HepG2 (cell line): Measurements from ENCODE around the gene SNED1. TPM values are rescaled to one million over a fixed set of nuclear protein-coding genes. Genes with fewer than 3 reads are reported as not detected.

ENCODE experiments used
- ARNT ChIP-seq: fragments of 450-650 bp; IDR thresholded peaks from 2 replicates; pipeline ENCODE4 v1.6.1; 2017
- BHLHE40 ChIP-seq: IDR thresholded peaks from 2 replicates; pipeline ENCODE4 v1.6.1; 2011; ENCODE audit warnings: low read length, improper control_type of control experiment
- EED ChIP-seq: sonication (generic); formaldehyde crosslinking; IDR thresholded peaks from 2 replicates; pipeline ENCODE4 v1.5.0; 2020; ENCODE audit warnings: mild to moderate bottlenecking, missing genetic modification reagents
- GATA4 ChIP-seq: sonication (generic); IDR thresholded peaks from 2 replicates; pipeline ENCODE4 v1.6.1; 2016; ENCODE audit warnings: antibody characterized with exemption, low read depth, borderline replicate concordance
- NFIB ChIP-seq: sonication (generic); formaldehyde crosslinking; IDR thresholded peaks from 2 replicates; pipeline ENCODE4 v1.9.0; 2021; ENCODE audit warnings: missing genetic modification reagents, mild to moderate bottlenecking, borderline replicate concordance
- RARG ChIP-seq: sonication (generic); formaldehyde crosslinking; IDR thresholded peaks from 2 replicates; pipeline ENCODE4 v1.4.0; 2020; ENCODE audit warnings: low read depth, mild to moderate bottlenecking, missing genetic modification reagents
- SKI ChIP-seq: fragments of 450-650 bp; IDR thresholded peaks from one replicate; pipeline ENCODE4 v1.6.1; 2018; ENCODE audit warnings: mild to moderate bottlenecking; ENCODE audit not compliant: partially characterized antibody
- SRY ChIP-seq: sonication (generic); formaldehyde crosslinking; IDR thresholded peaks from 2 replicates; pipeline ENCODE4 v1.8.0; 2022; ENCODE audit warnings: mild to moderate bottlenecking, missing genetic modification reagents
- ZBTB10 ChIP-seq: sonication (generic); formaldehyde crosslinking; IDR thresholded peaks from 2 replicates; pipeline ENCODE4 v1.4.0; 2020; ENCODE audit warnings: missing genetic modification reagents, borderline replicate concordance
- ZC3H4 ChIP-seq: sonication (generic); formaldehyde crosslinking; IDR thresholded peaks from 2 replicates; pipeline ENCODE4 v1.4.0; 2020; ENCODE audit warnings: missing genetic modification reagents, borderline replicate concordance
- ZFAT ChIP-seq: sonication (generic); formaldehyde crosslinking; conservative IDR thresholded peaks from 2 replicates; pipeline ENCODE4 v1.8.1; 2023; ENCODE audit warnings: missing genetic modification reagents, inconsistent platforms
- ZIK1 ChIP-seq: sonication (generic); formaldehyde crosslinking; IDR thresholded peaks from 2 replicates; pipeline ENCODE4 v1.5.0; 2020; ENCODE audit warnings: mild to moderate bottlenecking, low read depth, missing genetic modification reagents, borderline replicate concordance
- ZNF407 ChIP-seq: sonication (generic); formaldehyde crosslinking; IDR thresholded peaks from one replicate; pipeline ENCODE4 v1.5.1; 2020; ENCODE audit warnings: mild to moderate bottlenecking, missing genetic modification reagents; ENCODE audit errors: not compliant biosample characterization
- ZNF446 ChIP-seq: sonication (generic); formaldehyde crosslinking; IDR thresholded peaks from 2 replicates; pipeline ENCODE4 v1.5.0; 2020; ENCODE audit warnings: mild to moderate bottlenecking, missing genetic modification reagents
- ZNF7 ChIP-seq: IDR thresholded peaks from 2 replicates; pipeline ENCODE4 v1.6.1; 2016; ENCODE audit warnings: missing biosample characterization, missing genetic modification reagents
- ZNF777 ChIP-seq: sonication (generic); formaldehyde crosslinking; IDR thresholded peaks from 2 replicates; pipeline ENCODE4 v1.4.0; 2020; ENCODE audit warnings: missing genetic modification reagents
- ZSCAN9 ChIP-seq: IDR thresholded peaks from 2 replicates; pipeline ENCODE4 v1.6.1; 2016; ENCODE audit warnings: borderline replicate concordance
- polyA plus RNA-seq, 8 experiments: library from polyadenylated mRNA; depleted of rRNA in 3 of 8; stranded (reverse) in 7 of 8; unstranded in 1 of 8; fragments of >200 nt; fragmentation: Illumina TruSeq in 4 of 8; extraction: Trizol in 4 of 8; gene quantifications; 2 replicates each; pipeline versions ENCODE4 v1.2.1 to v1.2.3, GENCODE V29; 2011 to 2016; ENCODE audit warnings: low read depth in 4 of 8, missing spikeins in 1 of 8, mixed read lengths in 1 of 8; ENCODE audit not compliant: insufficient read depth in 1 of 8
- total RNA-seq, 5 experiments: library from RNA; depleted of rRNA; stranded (reverse); fragments of >200 nt; fragmentation: Illumina TruSeq; extraction: Trizol; gene quantifications; 2 replicates each; pipeline ENCODE4 v1.2.3, GENCODE V29; 2016; ENCODE audit warnings: low read depth in 1 of 5
- TF ChIP-seq, protein P1 (sequence below): sonication (generic); formaldehyde crosslinking; conservative IDR thresholded peaks from 2 replicates; pipeline ENCODE4 v1.8.0; 2022; ENCODE audit warnings: missing genetic modification reagents

SNED1 gene
- total and polyA plus RNA-seq, 2 of the 13 experiments (the other 11 are each of a cell fraction or from before 2014, with no cell fraction given) = 0.15 to 0.65 TPM

DNA sequence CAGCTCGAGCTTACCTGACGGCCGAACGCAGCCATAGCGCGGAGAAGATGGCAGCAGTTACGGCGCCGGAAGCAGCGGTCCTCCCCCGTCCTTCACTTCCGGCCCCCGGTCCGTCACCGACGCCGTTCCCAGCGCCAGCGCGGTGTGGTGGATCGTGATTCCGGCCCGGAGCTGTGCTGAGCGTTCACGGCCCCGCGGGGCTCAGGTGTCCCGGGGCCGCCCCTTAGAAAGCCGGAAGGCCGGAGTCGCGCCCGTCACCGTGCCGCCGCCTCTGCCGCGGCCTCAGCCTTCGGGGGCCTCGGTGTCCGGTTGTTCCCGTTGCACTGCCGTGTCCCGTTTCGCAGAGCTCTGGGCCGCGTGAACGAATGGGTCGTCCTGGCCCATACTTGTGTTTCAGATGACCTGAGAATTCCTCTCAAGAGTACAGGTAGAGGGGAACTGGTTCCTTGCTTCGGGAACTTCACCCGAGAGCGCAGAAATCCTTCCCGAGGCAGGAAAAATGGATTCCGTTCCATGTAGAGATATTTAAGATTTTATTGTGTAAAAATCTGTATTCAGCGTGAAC is 103.9 kb downstream of the SNED1 start, which contains the start of gene MTERF4 (continued):
- TF ChIP-seq ZIK1 (CRISPR knock-in tag) = peak; percentile 98
- TF ChIP-seq ZBTB10 (CRISPR knock-in tag) = peak; percentile 84; the same call in 1 of the 2 replicates
- TF ChIP-seq RARG (CRISPR knock-in tag) = no peak; the same call in 1 of the 2 replicates
- peak; percentile 77 for TF ChIP-seq GATA4
- TF ChIP-seq NFIB (CRISPR knock-in tag) = peak; percentile 95
- peak; percentile 93 for TF ChIP-seq SRY (CRISPR knock-in tag)
- TF ChIP-seq ZNF407 (CRISPR knock-in tag) = peak; percentile 97
- peak; percentile 66 for TF ChIP-seq BHLHE40
- peak; percentile 85 for TF ChIP-seq EED (CRISPR knock-in tag)
- TF ChIP-seq ZFAT (CRISPR knock-in tag) = 0 out of 2 replicates have a peak, but pooled peaks have one; percentile 72
- TF ChIP-seq SKI = peak; percentile 80
- TF ChIP-seq ZNF777 = peak; percentile 94
- TF ChIP-seq, protein P1, sequence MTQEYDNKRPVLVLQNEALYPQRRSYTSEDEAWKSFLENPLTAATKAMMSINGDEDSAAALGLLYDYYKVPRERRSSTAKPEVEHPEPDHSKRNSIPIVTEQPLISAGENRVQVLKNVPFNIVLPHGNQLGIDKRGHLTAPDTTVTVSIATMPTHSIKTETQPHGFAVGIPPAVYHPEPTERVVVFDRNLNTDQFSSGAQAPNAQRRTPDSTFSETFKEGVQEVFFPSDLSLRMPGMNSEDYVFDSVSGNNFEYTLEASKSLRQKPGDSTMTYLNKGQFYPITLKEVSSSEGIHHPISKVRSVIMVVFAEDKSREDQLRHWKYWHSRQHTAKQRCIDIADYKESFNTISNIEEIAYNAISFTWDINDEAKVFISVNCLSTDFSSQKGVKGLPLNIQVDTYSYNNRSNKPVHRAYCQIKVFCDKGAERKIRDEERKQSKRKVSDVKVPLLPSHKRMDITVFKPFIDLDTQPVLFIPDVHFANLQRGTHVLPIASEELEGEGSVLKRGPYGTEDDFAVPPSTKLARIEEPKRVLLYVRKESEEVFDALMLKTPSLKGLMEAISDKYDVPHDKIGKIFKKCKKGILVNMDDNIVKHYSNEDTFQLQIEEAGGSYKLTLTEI = no peak
- peak; percentile 71; the same call in 1 of the 2 replicates for TF ChIP-seq ZC3H4 (CRISPR knock-in tag)
- TF ChIP-seq ZNF446 = peak; percentile 90; the same call in 1 of the 2 replicates
- peak; percentile 68; the same call in 1 of the 2 replicates for TF ChIP-seq ZNF7
- TF ChIP-seq ZSCAN9 (CRISPR knock-in tag) = peak; percentile 97
- TF ChIP-seq ARNT = no peak
